Fibroblast of peridontal ligament (primary cell): ENCODE data around the gene GGT6.
"Not testable (repeated sequence)": the region's sequence is repeated elsewhere in the genome, so short reads cannot be mapped to it uniquely, and the experiment has no call there.

ENCODE experiments used
- DNase-seq: peaks from one replicate; pipeline ENCODE4 v3.0.0-alpha.2; 2010; ENCODE audit errors: extremely low read depth

GGT6 gene, protein sequence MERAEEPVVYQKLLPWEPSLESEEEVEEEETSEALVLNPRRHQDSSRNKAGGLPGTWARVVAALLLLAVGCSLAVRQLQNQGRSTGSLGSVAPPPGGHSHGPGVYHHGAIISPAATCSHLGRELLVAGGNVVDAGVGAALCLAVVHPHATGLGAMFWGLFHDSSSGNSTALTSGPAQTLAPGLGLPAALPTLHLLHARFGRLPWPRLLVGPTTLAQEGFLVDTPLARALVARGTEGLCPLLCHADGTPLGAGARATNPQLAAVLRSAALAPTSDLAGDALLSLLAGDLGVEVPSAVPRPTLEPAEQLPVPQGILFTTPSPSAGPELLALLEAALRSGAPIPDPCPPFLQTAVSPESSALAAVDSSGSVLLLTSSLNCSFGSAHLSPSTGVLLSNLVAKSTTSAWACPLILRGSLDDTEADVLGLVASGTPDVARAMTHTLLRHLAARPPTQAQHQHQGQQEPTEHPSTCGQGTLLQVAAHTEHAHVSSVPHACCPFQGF

DNA sequence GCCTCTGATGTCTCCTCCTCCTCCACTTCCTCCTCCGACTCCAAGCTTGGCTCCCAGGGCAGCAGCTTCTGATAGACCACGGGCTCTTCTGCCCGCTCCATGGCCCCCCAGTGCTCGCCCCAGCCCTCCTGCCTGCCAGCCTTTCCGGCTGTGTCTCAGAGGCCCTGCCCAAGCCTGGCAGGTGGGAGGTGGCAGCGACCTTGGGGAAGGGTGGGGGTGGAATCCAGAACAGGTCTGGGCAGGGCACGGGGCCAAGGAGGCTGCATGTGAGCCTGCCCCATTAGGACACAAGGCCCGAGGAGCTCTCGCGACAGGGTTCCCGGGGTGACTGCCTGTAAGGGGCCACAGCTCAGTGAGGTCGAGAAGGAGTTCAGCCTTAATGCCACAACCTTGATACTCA lies at the start of gene GGT6:
GGT6 (minus strand) TSS at position 157 of the 400 bp plus-strand sequence; CDS start at position 101, 56 bp downstream.
- DNase-seq: no peak

DNA sequence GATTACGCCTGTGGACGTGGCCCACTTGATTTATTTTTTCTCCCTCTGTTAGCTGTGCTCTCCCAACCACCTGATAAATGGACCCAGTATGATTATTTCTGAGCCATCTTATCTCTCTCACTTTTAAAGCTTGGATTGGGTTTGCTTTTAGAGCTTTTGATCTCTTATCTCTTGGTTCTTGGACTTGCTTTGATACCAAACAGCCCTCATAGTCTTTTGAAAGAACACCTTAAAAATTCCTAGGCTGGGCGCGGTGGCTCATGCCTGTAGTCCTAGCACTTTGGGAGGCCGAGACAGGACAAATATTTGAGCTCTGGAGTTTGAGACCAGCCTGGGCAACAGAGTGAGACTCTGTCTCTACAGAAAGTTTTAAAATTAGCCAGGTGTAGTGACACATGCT lies 49.8 kb upstream of the GGT6 start:
- no peak for DNase-seq

DNA sequence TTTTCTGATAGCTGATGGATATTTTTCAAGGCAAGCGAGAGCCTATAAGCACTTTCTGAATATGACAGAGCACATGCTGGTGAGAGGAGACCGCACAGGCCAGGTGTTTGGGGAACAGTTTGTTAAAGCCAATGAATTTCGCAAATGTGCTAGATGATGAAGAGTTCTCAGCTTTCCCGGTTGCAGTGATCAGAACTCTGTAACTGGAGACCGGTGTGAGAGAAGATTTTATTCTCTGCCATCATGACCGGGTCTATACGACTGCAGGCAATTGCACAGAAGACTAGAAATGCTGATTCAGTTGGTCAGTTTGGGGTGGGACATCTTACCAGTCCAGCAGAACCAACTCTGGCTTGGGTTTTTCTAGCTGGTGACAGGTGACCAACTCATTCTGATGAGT lies 49.4 kb upstream of the GGT6 start:
- no peak for DNase-seq

DNA sequence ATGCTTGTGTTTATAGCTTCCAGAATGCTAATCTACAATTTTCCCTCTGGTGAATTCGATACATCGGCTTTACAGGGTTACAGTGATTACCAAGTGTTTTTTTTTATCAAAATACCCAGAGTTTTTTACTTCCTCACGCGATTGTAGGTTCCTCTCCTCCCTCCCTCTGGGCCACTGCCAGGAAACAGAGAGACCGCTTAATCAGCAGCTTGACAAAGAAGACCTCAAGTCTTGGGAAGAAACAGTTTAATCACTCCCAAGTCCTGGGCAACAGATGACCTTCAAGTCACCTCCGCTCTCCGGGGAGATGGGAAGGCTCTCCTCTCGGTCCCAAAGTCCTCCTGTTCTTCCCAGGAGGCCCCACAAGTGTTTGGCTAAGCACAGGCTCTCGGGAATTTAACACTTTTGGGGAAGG lies 47.4 kb upstream of the GGT6 start:
- DNase-seq: peak; percentile 85

DNA sequence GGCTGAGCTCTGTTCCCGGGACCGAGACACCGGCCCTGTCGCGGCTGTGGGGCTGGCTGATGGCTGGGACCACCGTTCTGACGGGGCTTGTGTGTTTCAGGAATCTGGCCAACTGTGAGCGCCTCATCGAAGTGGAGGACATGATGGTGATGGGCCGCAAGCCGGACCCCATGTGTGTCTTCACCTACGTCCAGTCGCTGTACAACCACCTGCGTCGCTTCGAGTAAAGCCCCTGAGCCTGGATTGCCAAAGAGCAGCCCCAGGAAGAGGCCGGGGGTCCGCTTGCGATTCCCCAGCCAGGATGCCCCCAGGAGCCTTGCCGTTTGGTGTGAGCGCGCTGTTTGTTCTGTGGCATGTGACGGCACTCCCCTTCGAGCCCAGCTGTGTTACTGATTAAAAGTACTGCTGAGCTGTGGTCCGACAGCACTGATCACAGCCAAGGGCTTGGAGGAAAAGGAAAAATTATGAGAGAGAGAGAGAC lies 46.9 kb upstream of the GGT6 start:
- DNase-seq: no peak

DNA sequence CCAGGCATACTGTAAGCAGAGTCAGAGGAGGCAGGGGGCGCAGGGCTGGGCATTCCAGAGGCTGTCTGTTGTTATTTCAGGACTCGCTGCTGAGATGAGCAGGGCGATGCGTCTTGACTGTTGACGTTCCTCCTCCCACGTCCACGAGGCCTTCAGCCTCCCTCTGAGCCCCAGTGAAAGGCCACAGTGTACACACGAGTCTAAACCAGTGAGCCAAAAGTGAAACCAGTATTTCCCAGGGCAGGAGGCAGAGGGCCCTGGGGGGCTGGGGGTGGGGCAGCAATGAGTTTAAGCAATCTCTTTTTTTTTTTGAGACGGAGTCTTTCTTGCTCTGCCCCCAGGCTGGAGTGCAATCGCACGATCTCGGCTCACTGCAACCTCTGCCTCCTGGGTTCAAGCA lies 45.4 kb upstream of the GGT6 start:
- DNase-seq: peak; percentile 79

DNA sequence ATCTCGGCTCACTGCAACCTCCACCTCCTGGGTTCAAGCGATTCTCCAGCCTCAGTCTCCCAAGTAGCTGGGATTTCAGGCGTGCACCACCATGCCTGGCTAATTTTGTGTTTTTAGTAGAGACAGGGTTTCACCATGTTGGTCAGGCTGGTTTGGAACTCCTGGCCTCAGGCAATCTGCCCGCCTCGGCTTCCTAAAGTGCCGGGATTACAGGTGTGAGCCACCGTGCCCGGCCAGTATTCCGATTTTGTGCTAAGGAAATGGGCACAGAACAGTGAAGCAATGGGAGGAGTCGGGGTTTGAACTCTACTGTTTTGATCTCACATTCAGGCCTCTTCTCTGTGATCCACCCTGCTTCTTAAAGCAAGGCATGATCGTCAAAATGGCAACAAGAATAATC lies 44.4 kb upstream of the GGT6 start:
- not testable (repeated sequence) for DNase-seq

DNA sequence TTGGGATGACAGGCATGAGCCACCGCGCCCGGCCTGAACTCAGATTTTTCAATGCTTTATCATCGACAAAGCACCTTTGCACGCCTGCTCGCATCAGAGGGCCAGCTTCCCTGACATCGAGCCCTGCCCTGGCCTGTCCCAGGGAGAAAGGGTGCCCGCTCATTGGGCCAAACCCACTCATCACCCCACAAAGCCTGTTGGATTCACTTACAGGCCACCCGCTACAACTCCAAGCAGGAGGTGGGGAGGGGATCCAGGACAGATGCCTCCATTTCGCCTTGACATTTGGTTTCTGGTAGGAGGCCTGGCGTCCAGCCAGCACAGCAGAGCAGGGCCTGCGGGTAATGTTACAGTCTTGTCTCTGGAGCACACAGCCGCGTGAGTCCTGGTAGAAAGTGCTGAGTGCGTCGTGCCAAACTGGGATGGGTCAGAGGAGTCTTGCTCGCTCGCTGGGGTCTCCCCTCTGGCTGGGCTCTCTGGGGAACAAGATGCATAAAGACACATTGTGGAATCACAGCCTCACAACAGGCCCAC lies 43.8 kb upstream of the GGT6 start:
- DNase-seq: peak; percentile 79

DNA sequence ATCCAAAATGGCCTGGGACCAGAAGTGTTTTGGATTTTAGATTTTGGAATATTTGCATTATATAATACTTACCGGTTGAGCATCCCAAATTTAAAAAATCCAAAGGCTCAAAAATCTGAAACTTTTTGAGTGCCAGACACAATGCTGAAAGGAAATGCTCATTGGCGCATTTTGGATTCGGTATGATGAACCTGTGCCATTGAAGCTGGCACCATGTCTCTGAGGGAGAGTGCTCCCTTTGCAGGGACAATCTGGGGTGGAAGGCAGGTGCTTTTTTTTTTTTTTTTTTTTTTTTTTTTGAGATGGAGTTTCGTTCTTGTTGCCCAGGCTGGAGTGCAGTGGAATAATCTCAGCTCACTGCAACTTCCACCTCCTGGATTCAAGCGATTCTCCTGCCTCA lies 41.7 kb upstream of the GGT6 start:
- no peak for DNase-seq

DNA sequence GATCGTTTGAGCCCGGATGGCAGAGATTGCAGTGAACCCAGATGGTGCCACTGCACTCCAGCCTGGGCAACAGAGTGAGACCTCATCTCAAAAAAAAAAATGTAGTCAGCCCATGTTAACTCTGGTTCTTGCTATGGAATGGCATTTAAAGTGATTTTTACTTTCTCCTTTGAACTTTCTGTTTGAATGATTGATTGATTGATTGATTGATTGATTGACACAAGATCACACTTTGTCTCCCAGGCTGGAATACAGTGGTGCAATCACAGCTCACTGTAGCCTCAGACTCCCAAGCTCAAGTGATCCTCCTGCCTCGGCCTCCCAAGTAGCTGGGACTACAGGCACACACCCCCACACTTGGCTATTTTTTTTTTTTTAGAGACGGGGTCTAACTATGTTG lies 40.9 kb upstream of the GGT6 start:
- DNase-seq: no peak

DNA sequence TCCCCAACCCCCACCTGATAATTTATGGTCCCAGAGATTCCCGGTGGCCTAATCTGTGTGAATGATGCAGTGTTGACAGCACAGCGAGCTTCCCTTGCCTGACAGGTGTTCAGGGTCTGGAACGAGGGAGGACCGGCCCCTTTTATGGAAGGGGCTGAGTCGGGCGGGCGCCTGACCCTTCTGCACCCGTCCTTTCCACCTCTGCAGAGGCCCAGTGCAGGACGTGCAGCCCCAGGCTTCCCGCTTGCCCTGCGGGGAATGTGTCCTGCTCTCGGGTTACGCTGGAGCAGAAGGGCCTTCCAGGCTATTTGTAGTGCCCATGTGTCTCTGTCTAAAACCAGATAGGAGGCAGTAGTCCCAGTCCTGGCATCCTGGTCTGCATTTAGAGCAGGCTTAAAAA lies 40.2 kb upstream of the GGT6 start:
- no peak for DNase-seq

DNA sequence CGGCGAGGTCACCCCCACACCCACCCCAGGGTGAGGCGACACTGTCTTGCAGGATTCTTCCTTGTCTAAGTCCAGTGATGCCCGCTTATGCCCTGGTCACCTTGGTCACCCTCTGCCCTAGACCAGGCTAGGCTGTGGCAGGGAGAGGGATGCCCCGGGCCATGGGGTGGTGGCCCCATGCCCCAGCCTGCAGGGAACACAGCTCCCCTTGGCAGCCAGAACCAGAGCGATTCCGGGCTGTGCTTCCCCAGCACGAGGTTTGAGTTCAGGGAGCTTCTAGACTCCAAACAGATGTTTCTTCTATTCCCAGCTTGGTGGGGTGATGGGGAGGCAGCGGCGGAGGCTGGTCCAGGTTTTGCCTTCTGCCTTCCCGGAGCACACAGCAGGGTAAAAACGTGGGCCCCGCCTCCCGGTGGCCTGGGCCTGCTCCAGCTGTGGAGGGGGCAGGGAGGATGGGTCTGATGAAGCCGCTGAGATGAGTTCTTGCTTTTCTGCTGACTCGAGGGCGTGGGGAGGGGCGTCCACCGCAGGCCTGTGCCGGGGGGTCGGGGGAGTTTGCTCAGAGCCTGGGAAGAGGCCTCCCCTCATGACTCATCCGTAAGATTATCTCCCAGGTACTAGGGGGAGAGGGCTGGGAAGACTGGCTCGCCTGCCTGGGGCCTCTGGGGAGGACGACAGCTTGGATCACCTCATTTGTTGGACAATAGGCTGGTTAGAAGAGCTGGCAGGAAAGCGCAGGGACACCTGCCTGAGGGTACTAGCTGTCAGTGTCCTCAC lies 39.3 kb upstream of the GGT6 start:
- DNase-seq: peak; percentile 42

DNA sequence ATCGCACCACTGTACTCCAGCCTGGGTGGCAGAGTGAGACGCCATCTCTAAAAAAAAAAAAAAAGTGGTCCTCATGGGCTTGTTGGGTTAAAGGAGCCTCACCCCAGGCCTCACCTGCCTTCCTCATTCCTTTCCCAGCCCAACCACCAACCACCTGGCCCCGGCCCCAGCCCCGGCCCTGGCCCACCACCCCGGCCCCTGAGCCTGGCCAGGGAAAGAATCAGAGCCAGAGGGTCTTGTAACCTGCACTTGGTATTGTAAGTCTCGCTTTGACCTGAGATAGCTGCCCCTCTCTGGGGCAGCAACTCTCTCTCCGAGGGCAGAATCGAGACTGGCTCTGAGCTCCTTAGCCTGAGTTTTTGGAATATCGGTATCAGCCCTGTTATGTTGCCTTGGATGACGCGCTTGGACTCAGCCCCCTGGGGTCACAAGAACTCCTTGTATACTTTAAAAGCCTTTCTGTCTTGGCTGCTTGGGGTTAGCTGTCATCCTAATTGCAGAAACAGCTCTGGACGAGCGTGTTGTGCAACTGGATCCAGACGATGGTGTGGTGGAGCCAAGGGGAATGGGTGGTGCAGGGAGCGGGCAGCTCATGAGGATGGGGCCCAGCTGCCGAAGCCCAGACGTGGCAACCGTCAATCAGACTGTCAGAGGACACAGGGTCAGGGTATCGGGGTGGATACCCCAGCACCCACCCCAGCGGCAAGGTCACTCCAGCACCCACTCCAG lies 38.6 kb upstream of the GGT6 start:
- DNase-seq: peak; percentile 76

DNA sequence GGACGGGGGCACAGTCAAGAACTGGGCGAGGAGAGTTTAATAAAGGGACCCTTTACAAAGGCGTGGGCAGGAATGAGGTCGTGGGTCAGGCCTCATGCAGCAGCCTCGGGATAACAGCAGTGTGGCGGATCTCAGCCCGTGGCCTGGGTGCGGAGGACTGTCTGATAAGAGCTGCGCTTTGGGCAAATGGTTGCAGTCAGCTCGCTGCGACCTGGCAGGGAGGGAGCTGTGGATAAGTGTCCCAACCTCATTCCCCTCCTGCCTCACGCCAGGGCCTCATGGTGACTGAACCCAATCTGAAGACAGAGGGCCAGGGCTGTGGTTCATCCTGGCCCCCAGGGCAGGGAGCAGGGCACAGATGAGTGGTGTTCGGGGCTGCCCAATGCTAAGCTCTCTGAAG lies 37.6 kb upstream of the GGT6 start:
- DNase-seq: no peak

DNA sequence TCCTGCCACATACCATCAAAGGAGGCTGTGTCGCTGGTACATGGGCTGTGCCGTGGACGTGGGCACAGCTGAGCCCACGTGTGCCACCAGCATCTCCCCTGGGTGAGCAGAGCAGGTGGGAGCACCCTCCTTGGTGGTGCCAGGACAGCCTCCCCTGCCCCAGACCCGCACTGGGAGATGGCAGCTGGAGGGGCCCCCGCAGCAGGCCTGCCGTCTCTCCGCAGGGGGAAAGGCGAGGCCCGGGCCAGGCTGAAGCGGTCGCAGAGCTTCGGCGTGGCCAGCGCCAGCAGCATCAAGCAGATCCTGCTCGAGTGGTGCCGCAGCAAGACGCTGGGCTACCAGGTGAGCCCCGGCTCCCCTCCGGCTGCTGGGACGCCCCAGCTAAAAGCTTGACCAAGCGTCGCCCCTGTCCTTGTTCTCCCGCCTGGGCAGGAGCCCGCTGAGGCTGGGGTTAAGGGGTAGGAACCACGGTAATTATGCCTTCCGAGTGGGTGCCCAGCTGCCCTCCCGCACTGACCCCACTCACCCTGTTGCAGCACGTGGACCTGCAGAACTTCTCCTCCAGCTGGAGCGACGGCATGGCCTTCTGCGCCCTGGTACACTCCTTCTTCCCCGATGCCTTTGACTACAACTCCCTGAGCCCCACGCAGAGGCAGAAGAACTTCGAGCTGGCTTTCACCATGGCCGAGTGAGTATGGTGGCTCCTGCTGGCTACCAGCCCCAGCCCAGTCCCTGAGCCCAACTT lies 36.4 kb upstream of the GGT6 start:
- no peak for DNase-seq

DNA sequence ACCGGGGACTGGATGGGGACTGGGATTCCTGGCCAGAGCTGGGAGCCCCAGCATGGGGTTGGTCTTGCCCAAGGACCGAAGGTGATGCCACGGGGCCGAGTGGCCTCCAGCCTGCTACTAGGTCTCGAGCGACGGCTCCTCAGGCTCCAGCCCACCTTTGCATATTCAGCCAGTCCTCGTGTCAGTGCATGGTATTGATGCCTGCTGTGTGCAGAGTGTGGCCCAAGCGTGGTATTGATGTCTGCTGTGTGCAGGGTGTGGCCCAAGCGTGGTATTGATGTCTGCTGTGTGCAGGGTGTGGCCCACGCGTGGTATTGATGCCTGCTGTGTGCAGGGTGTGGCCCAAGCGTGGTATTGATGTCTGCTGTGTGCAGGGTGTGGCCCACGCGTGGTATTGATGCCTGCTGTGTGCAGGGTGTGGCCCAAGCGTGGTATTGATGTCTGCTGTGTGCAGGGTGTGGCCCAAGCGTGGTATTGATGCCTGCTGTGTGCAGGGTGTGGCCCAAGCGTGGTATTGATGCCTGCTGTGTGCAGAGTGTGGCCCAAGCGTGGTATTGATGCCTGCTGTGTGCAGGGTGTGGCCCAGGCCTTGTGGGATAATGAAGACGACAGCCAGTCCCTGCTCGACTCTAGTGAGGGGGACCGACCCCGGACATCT lies 35.4 kb upstream of the GGT6 start:
- DNase-seq: not testable (repeated sequence)

DNA sequence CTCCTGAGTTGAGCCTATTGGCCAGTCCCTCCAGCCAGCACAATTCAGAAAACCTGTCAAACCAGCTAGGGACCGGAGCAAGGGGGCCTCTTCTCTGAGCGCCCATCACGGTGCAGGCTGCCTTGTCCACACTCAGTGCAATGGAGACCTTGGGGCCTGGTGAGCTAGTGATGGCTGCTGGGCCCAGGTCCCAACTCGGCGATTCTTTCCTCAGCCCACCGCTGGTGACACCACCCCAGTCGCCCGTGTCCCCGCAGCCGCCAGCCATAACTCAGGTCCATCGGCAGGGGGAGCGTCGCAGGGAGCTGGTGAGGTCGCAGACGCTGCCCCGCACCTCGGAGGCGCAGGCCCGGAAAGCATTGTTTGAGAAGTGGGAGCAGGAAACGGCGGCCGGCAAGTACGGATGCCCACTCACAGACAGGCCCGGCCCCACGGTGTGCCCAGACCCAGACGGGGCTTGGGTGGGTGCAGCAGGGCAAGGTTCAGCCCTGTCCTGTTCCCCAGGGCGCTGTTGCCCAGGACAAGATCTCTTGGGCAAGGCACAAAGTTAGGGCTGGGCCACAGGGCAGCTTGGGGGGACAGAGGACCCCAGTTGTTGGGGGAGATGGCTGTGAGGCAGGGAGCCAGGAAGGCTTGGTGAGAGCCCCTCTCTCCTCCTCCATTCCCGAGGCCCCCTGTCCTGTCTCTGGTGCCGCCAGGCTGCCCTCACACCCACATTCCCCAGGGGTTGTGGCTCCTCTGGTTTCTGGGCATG lies 34.7 kb upstream of the GGT6 start:
- DNase-seq: no peak

DNA sequence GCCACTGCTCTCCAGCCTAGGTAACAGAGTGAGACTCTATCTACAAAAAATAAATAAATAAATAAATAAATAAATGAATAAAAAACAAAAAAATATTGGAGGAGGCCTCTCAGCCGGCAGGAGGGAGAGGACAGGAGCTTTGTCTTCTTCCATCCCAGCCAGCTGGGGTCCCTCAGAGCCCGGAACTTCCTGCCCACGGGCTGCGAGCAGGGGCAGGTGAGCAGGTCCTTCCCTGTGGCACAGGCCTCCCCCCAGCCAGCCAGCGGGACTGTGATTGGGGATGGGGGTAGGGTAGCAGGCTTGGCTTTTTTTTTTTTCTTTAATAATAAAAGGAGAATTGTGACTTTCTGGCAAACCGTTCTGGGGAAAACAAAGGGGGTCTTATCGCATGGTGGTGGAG lies 34.0 kb upstream of the GGT6 start:
- no peak for DNase-seq

DNA sequence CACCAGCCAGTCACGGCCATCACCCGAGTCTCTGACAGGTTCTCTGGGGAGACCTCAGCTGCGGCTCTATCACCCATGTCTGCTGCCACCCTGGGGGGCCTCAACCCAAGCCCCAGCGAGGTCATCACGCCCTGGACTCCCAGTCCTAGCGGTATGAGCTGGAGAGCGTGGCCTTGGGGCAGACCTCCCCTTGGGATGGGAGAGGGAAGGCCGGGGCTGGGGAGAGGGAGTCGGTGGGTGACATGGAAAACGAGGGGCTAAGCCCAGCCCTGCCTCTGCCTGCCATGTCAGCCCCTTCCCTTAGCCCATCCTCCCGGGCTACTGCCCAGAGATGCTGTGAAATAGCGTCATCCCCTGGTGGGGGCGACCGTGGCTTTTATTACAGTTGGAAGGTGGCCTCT lies 32.6 kb upstream of the GGT6 start:
- no peak for DNase-seq
